Hepatocyte (in vitro differentiated cells): Measurements from ENCODE around the gene MARK2. TPM values are rescaled to one million over a fixed set of nuclear protein-coding genes. Genes with fewer than 3 reads are reported as not detected.

Experiments
- DNase-seq: peaks from one replicate; pipeline ENCODE4 v3.0.0-alpha.2; 2016; ENCODE audit warnings: low spot score
- H2AFZ ChIP-seq: fragments of 200-600 bp; sonication (generic); 2 replicates; pipeline ENCODE4 v1.6.0; 2016; ENCODE audit warnings: antibody characterized with exemption, mild to moderate bottlenecking
- H3K27ac ChIP-seq: fragments of 200-600 bp; sonication (generic); 2 replicates; pipeline ENCODE4 v1.5.1; 2016; ENCODE audit warnings: mild to moderate bottlenecking
- H3K27me3 ChIP-seq: fragments of 200-600 bp; sonication (generic); 2 replicates; pipeline ENCODE4 v1.6.1; 2016
- H3K36me3 ChIP-seq: fragments of 200-600 bp; sonication (generic); replicated peaks from 2 replicates; pipeline ENCODE4 v1.5.1; 2016; ENCODE audit warnings: low read depth; ENCODE audit not compliant: insufficient read depth
- H3K4me1 ChIP-seq: fragments of 200-600 bp; sonication (generic); 2 replicates; pipeline ENCODE4 v1.5.1; 2016; ENCODE audit warnings: mild to moderate bottlenecking, moderate library complexity; ENCODE audit not compliant: insufficient read depth
- H3K4me2 ChIP-seq: fragments of 200-600 bp; sonication (generic); 2 replicates; pipeline ENCODE4 v1.6.0; 2016
- H3K4me3 ChIP-seq: fragments of 200-600 bp; sonication (generic); 2 replicates; pipeline ENCODE4 v1.5.1; 2016; ENCODE audit warnings: mild to moderate bottlenecking
- H3K79me2 ChIP-seq: fragments of 200-600 bp; sonication (generic); 2 replicates; pipeline ENCODE4 v1.6.0; 2017; ENCODE audit warnings: mild to moderate bottlenecking
- H3K9me2 ChIP-seq: fragments of 200-600 bp; sonication (generic); replicated peaks from 2 replicates; pipeline ENCODE4 v1.6.0; 2017; ENCODE audit warnings: mild to moderate bottlenecking; ENCODE audit not compliant: insufficient read depth
- H3K9me3 ChIP-seq: fragments of 200-600 bp; sonication (generic); 2 replicates; pipeline ENCODE4 v1.5.1; 2016; ENCODE audit warnings: low read depth, mild to moderate bottlenecking
- H4K20me1 ChIP-seq: fragments of 200-600 bp; sonication (generic); 2 replicates; pipeline ENCODE4 v1.6.0; 2016; ENCODE audit warnings: mild to moderate bottlenecking; ENCODE audit not compliant: insufficient read depth, poor library complexity, severe bottlenecking
- CTCF ChIP-seq: fragments of 200-600 bp; sonication (generic); IDR thresholded peaks from 2 replicates; pipeline ENCODE4 v1.5.1; 2016; ENCODE audit warnings: antibody characterized with exemption, mild to moderate bottlenecking; ENCODE audit not compliant: poor library complexity
- EZH2 ChIP-seq: fragments of 200-600 bp; sonication (generic); IDR thresholded peaks from 2 replicates; pipeline ENCODE4 v1.6.1; 2016; ENCODE audit warnings: antibody characterized with exemption, mild to moderate bottlenecking, borderline replicate concordance
- EZH2phosphoT487 ChIP-seq: fragments of 200-600 bp; sonication (generic); IDR thresholded peaks from one replicate; pipeline ENCODE4 v1.6.1; 2018; ENCODE audit warnings: antibody characterized with exemption, mild to moderate bottlenecking, low read depth, moderate library complexity; ENCODE audit not compliant: unreplicated experiment, severe bottlenecking
- WGBS: methylation state at CpG from one replicate; pipeline ENCODE4 v1.1.6; 2016; ENCODE audit warnings: low lambda C conversion rate; ENCODE audit errors: missing lambda C conversion rate; 5-methylcytosine and 5-hydroxymethylcytosine counted together
- polyA plus RNA-seq: library from polyadenylated mRNA; unstranded; fragments of >200 nt; fragmentation: Nextera tagmentation; extraction: Ambion mirVana; gene quantifications from 2 replicates; pipeline ENCODE4 v1.2.1, GENCODE V29; 2016
- total RNA-seq: library from RNA; depleted of rRNA; stranded (reverse); fragments of >200 nt; gene quantifications from 2 replicates; pipeline ENCODE4 v1.2.3, GENCODE V29; 2014

The MARK2 gene
- total and polyA plus RNA-seq, 2 experiments from 2014 or later = 22.4 to 48.2 TPM

GRCh38 chr11:63908631-63909401 is 69.9 kb downstream of the MARK2 start:
- no peak for DNase-seq
- Histone ChIP-seq H4K20me1 (no peaks in the 10 kb centered on the region), H3K36me3 (no peaks in the 10 kb centered on the region), H3K79me2 (no peaks in the 10 kb centered on the region), H3K4me1 (peaks cover 14% of the 10 kb centered on the region), H3K27me3 (no peaks in the 10 kb centered on the region), H3K4me3 (no peak overlapping the region), H3K9me2 (no peaks in the 10 kb centered on the region), H2AFZ (no peak overlapping the region), H3K4me2 (no peak overlapping the region), H3K27ac (peak overlapping the region; percentile 60), H3K9me3 (no peaks in the 10 kb centered on the region)
- 93% methylated on average over 32 of the region's 46 CpGs for WGBS
- no peak for TF ChIP-seq EZH2
- TF ChIP-seq EZH2phosphoT487 = no peak
- TF ChIP-seq CTCF = no peak

- Histone ChIP-seq H3K27ac (peak overlapping the region; percentile 60), H3K79me2 (no peaks in the 10 kb centered on the region), H3K4me3 (no peak overlapping the region), H3K9me3 (no peaks in the 10 kb centered on the region), H2AFZ (no peak overlapping the region), H4K20me1 (no peaks in the 10 kb centered on the region), H3K9me2 (no peaks in the 10 kb centered on the region), H3K4me1 (peaks cover 14% of the 10 kb centered on the region), H3K36me3 (no peaks in the 10 kb centered on the region), H3K27me3 (no peaks in the 10 kb centered on the region), H3K4me2 (peak overlapping the region; percentile 11)
- no peak for TF ChIP-seq CTCF
- TF ChIP-seq EZH2phosphoT487 = no peak
- no peak for TF ChIP-seq EZH2
- 61% methylated on average over 20 of the region's 24 CpGs for WGBS
- no peak for DNase-seq
Measured at GRCh38 chr11:63909591-63910506, 70.9 kb downstream of the MARK2 start.

- Histone ChIP-seq H3K4me2 (no peak overlapping the region), H3K79me2 (peaks cover under 1% of the 10 kb centered on the region), H3K9me3 (no peaks in the 10 kb centered on the region), H3K4me1 (peaks cover 19% of the 10 kb centered on the region), H3K4me3 (no peak overlapping the region), H2AFZ (no peak overlapping the region), H4K20me1 (no peaks in the 10 kb centered on the region), H3K27ac (peak overlapping the region; percentile 51), H3K27me3 (no peaks in the 10 kb centered on the region), H3K9me2 (no peaks in the 10 kb centered on the region), H3K36me3 (no peaks in the 10 kb centered on the region)
- 63% methylated on average over 1 of the region's 9 CpGs for WGBS
- DNase-seq = no peak
- TF ChIP-seq EZH2 = no peak
- TF ChIP-seq CTCF = no peak
- TF ChIP-seq EZH2phosphoT487 = no peak
Measured at GRCh38 chr11:63910675-63911074, 71.8 kb downstream of the MARK2 start.
